Neural progenitor cell (in vitro differentiated cells): Measurements from ENCODE around the gene TNC. TPM values are rescaled to one million over a fixed set of nuclear protein-coding genes. Genes with fewer than 3 reads are reported as not detected.

Source experiments
- DNase-seq: peaks from one replicate; pipeline ENCODE4 v3.0.0-alpha.2; 2016; ENCODE audit warnings: low spot score
- H2AFZ ChIP-seq: fragments of 200-600 bp; sonication (generic); replicated peaks from 2 replicates; pipeline ENCODE4 v1.6.1; 2016; ENCODE audit warnings: antibody characterized with exemption
- H3F3A ChIP-seq: fragments of 200-600 bp; sonication (generic); 2 replicates; pipeline ENCODE4 v1.6.1; 2016; ENCODE audit warnings: antibody characterized with exemption, low read depth
- H3K27ac ChIP-seq: fragments of 200-600 bp; sonication (generic); 2 replicates; pipeline ENCODE4 v1.5.1; 2016; ENCODE audit warnings: mild to moderate bottlenecking
- H3K27me3 ChIP-seq: fragments of 200-600 bp; sonication (generic); 2 replicates; pipeline ENCODE4 v1.6.1; 2016; ENCODE audit warnings: mild to moderate bottlenecking, moderate library complexity
- H3K36me3 ChIP-seq: fragments of 200-600 bp; sonication (generic); 2 replicates; pipeline ENCODE4 v1.5.1; 2016
- H3K4me1 ChIP-seq: fragments of 200-600 bp; sonication (generic); 2 replicates; pipeline ENCODE4 v1.6.1; 2016; ENCODE audit warnings: mixed run types
- H3K4me2 ChIP-seq: fragments of 200-600 bp; sonication (generic); 2 replicates; pipeline ENCODE4 v1.6.1; 2016
- H3K4me3 ChIP-seq: fragments of 200-600 bp; sonication (generic); 2 replicates; pipeline ENCODE4 v1.5.1; 2016
- H3K79me2 ChIP-seq: fragments of 200-600 bp; sonication (generic); 2 replicates; pipeline ENCODE4 v1.6.1; 2016; ENCODE audit warnings: low read depth
- H3K9ac ChIP-seq: fragments of 200-600 bp; sonication (generic); 2 replicates; pipeline ENCODE4 v1.6.1; 2016
- H3K9me3 ChIP-seq: fragments of 200-600 bp; sonication (generic); 2 replicates; pipeline ENCODE4 v1.5.1; 2016; ENCODE audit warnings: low read depth
- H4K20me1 ChIP-seq: fragments of 200-600 bp; sonication (generic); 2 replicates; pipeline ENCODE4 v1.6.1; 2016; ENCODE audit warnings: low read depth
- H3K27ac Mint-ChIP-seq: 3 replicates; pipeline ENCODE4 v1.8.0; 2021; ENCODE audit warnings: mixed read lengths
- H3K27me3 Mint-ChIP-seq: 2 replicates; pipeline ENCODE4 v1.8.0; 2022; ENCODE audit warnings: low read depth, mild to moderate bottlenecking, inconsistent platforms, moderate library complexity, mixed read lengths; ENCODE audit not compliant: insufficient read depth
- H3K36me3 Mint-ChIP-seq: 3 replicates; pipeline ENCODE4 v1.8.0; 2021; ENCODE audit warnings: mixed read lengths
- H3K4me1 Mint-ChIP-seq: 3 replicates; pipeline ENCODE4 v1.8.0; 2021; ENCODE audit warnings: mixed read lengths
- H3K4me3 Mint-ChIP-seq: 3 replicates; pipeline ENCODE4 v1.8.0; 2021; ENCODE audit warnings: mild to moderate bottlenecking, moderate library complexity, mixed read lengths
- H3K9me3 Mint-ChIP-seq: 3 replicates; pipeline ENCODE4 v1.8.0; 2020; ENCODE audit warnings: mixed read lengths
- EZH2 ChIP-seq: fragments of 200-600 bp; sonication (generic); IDR thresholded peaks from 2 replicates; pipeline ENCODE4 v1.6.1; 2017; ENCODE audit warnings: antibody characterized with exemption, mild to moderate bottlenecking, moderate library complexity
- EZH2phosphoT487 ChIP-seq: fragments of 200-600 bp; sonication (generic); IDR thresholded peaks from 2 replicates; pipeline ENCODE4 v1.6.1; 2017; ENCODE audit warnings: antibody characterized with exemption
- total RNA-seq: library from RNA; depleted of rRNA; stranded (reverse); fragments of >200 nt; gene quantifications from 2 replicates; pipeline ENCODE4 v1.2.3, GENCODE V29; 2015; ENCODE audit warnings: low replicate concordance
- TF ChIP-seq, protein P1 (sequence below): fragments of 200-600 bp; sonication (generic); IDR thresholded peaks from 2 replicates; pipeline ENCODE4 v1.5.1; 2017; ENCODE audit warnings: antibody characterized with exemption, mild to moderate bottlenecking

TNC gene
- 54.9 and 56.1 TPM in 2 replicates for total RNA-seq

DNA sequence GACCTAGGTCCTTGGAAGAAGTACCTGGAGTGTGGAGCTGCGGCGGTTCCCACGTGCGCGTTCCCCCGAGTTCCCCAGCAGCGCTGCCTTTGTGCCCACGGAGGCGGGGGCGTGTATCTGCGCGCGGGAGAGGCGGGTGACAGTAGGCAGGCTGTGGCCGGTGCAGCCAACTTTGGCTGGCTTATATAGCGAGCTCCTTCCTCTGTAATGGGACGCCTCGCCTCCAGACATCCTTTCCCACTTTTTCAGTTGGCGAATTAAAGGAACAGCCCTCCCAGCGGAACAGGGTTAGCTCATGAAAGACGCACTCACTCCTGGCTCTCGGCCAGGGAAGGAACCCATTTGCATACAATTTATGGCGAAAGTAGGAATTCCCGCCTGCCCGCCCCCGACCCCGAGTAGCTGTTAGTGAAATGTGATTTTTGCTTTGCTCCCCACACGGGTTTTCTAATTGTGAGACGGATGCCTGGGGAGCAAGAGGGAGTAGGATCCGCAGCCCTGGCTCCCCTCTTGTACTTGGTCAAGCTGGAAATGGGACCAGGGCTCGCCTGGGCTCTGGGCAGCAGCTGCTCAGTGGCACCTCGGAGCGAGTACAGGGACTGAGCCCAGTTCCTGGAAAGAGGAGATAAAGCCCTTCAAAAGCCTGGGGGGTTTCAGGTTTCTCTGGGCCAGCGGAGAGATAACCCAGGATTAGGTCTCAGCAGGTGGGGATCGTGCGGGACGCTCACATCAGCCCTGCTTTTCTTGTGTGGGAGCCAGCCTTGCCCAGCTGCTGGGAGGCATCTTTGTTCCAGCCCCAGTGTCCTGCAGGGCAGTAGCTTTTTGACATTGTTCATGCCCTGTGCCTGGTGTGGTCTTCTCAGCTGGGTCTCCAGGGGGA, at the start of gene TNC:
TSS of gene TNC (minus strand) at position 159 of the 880 bp plus-strand sequence. CDS start 27,139 bp downstream, outside the sequence.
- H3K9me3 Mint-ChIP-seq, result peaks cover 3% of the 10 kb centered on the region
- no peak within 1 kb of the TSS for H3K27ac Mint-ChIP-seq
- Histone ChIP-seq H3K79me2 (no peaks in the 10 kb centered on the region), H3K4me2 (peak within 1 kb of the TSS; percentile 72), H2AFZ (no peak within 1 kb of the TSS), H3K9me3 (no peaks in the 10 kb centered on the region), H3F3A (peaks cover 26% of the 10 kb centered on the region), H3K27me3 (peaks cover 60% of the 10 kb centered on the region), H3K27ac (peak within 1 kb of the TSS; percentile 79), H3K4me1 (peaks cover 52% of the 10 kb centered on the region), H3K9ac (no peak within 1 kb of the TSS), H4K20me1 (no peaks in the 10 kb centered on the region), H3K36me3 (no peaks in the 10 kb centered on the region), H3K4me3 (peak within 1 kb of the TSS; percentile 39)
- H3K27me3 Mint-ChIP-seq, result peaks cover 39% of the 10 kb centered on the region
- TF ChIP-seq EZH2 (peak; percentile 42), EZH2phosphoT487 (peak; percentile 60)
- TF ChIP-seq, protein P1, sequence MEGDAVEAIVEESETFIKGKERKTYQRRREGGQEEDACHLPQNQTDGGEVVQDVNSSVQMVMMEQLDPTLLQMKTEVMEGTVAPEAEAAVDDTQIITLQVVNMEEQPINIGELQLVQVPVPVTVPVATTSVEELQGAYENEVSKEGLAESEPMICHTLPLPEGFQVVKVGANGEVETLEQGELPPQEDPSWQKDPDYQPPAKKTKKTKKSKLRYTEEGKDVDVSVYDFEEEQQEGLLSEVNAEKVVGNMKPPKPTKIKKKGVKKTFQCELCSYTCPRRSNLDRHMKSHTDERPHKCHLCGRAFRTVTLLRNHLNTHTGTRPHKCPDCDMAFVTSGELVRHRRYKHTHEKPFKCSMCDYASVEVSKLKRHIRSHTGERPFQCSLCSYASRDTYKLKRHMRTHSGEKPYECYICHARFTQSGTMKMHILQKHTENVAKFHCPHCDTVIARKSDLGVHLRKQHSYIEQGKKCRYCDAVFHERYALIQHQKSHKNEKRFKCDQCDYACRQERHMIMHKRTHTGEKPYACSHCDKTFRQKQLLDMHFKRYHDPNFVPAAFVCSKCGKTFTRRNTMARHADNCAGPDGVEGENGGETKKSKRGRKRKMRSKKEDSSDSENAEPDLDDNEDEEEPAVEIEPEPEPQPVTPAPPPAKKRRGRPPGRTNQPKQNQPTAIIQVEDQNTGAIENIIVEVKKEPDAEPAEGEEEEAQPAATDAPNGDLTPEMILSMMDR, result no peak
- H3K36me3 Mint-ChIP-seq, result no peaks in the 10 kb centered on the region
- peak; percentile 96 for DNase-seq
- peaks cover 44% of the 10 kb centered on the region for H3K4me1 Mint-ChIP-seq
- H3K4me3 Mint-ChIP-seq, result peak within 1 kb of the TSS; percentile 85

DNA sequence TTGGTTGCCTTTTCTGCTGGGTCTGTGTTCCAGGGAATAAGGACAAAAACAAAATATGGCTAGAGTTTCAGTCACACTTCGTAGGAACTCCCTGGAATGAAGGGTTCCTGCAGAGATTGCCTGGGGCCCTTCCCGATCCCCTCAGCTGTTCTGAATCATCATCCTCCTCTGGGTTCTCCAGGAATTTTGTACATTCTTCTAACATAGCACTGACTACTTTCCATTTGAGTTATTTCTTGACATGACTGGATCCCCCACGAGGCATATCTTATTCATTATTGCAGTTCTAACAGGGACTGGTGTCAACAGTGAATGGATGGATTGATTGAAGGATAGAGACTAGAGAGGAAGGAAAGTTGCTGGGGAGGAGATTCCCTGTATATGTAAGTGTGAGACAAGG, 49.2 kb upstream of the TNC start:
- no peak for DNase-seq

DNA sequence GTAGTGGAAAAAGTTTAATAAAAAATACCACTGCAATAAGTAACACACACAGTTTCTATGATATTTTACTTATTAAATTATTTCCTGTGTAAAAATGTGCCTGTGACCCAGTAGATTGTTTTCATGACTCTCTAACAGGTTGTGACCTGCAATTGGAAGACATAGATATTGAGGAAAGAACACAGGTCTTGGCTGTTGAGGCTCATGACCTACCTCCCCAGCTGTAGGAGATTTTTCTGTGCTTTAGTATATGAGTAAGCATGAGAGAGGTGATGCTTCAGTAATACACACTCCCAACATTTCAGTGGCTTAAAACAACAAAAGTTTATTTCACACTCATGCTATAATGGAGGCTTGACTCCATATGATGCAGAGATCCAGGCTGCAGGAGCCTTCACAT, 47.3 kb upstream of the TNC start:
- Histone ChIP-seq H2AFZ (no peak overlapping the region), H3K27me3 (no peaks in the 10 kb centered on the region), H3F3A (no peaks in the 10 kb centered on the region), H3K4me2 (no peak overlapping the region), H3K9me3 (no peaks in the 10 kb centered on the region), H3K79me2 (no peaks in the 10 kb centered on the region), H3K4me1 (no peaks in the 10 kb centered on the region), H3K9ac (no peak overlapping the region), H3K4me3 (no peak overlapping the region), H4K20me1 (no peaks in the 10 kb centered on the region), H3K36me3 (no peaks in the 10 kb centered on the region), H3K27ac (no peak overlapping the region)
- no peak overlapping the region for H3K27ac Mint-ChIP-seq
- no peak overlapping the region for H3K4me3 Mint-ChIP-seq
- TF ChIP-seq, protein P1, result no peak
- no peak for TF ChIP-seq EZH2phosphoT487
- no peak for TF ChIP-seq EZH2
- H3K4me1 Mint-ChIP-seq, result peaks cover 18% of the 10 kb centered on the region
- no peak for DNase-seq
- H3K36me3 Mint-ChIP-seq, result no peaks in the 10 kb centered on the region
- no peaks in the 10 kb centered on the region for H3K27me3 Mint-ChIP-seq
- H3K9me3 Mint-ChIP-seq, result peaks cover 4% of the 10 kb centered on the region

More for the DNA sequence above, 49.2 kb upstream of the TNC start:
- Histone ChIP-seq H3K27ac (no peak overlapping the region), H3K36me3 (no peaks in the 10 kb centered on the region), H3K9me3 (no peaks in the 10 kb centered on the region), H4K20me1 (no peaks in the 10 kb centered on the region), H3K4me1 (no peaks in the 10 kb centered on the region), H3K4me2 (no peak overlapping the region), H3F3A (no peaks in the 10 kb centered on the region), H3K4me3 (no peak overlapping the region), H3K79me2 (no peaks in the 10 kb centered on the region), H3K9ac (no peak overlapping the region), H2AFZ (no peak overlapping the region), H3K27me3 (no peaks in the 10 kb centered on the region)
- Mint-ChIP-seq H3K4me1 (peaks cover 24% of the 10 kb centered on the region), H3K9me3 (peaks cover 4% of the 10 kb centered on the region), H3K27me3 (no peaks in the 10 kb centered on the region), H3K27ac (no peak overlapping the region), H3K36me3 (no peaks in the 10 kb centered on the region), H3K4me3 (no peak overlapping the region)
- TF ChIP-seq EZH2 (no peak), EZH2phosphoT487 (no peak)
- TF ChIP-seq, protein P1, result no peak
